HEK293 (cell line): Measurements from ENCODE around the gene ARL8B.
"Not testable (repeated sequence)": the region's sequence is repeated elsewhere in the genome, so short reads cannot be mapped to it uniquely, and the experiment has no call there.

ENCODE experiments used
- CTCF ChIA-PET: fragments of 350-600 bp; formaldehyde crosslinking; extraction: SDS; loops from one replicate; lab custom pipeline; 2021; ENCODE audit warnings: antibody characterized with exemption; lab: Yijun Ruan, JAX
- POLR2A ChIA-PET: fragments of 300-600 bp; formaldehyde crosslinking; extraction: SDS; loops from one replicate; lab custom pipeline; 2020; ENCODE audit warnings: antibody characterized with exemption, inconsistent platforms; lab: Yijun Ruan, JAX
- H3K27ac ChIP-seq: fragments of 200-500 bp; sonication (Bioruptor generic); 2 replicates; pipeline ENCODE4 v1.5.1; 2014; ENCODE audit warnings: low read depth, low read length, control low read depth, inconsistent platforms; ENCODE audit errors: extremely low read depth
- H3K36me3 ChIP-seq, 2 experiments: fragments of 200-500 bp in 1 of 2; sonication (Bioruptor generic) in 1 of 2; 1 replicate in 1 of 2; 2 replicates in 1 of 2; pipeline ENCODE4 v1.5.1; 2014 to 2017; ENCODE audit warnings: inconsistent platforms in 2 of 2, low read length in 2 of 2; ENCODE audit not compliant: control insufficient read depth in 2 of 2, insufficient read depth in 1 of 2
- H3K4me1 ChIP-seq: fragments of 200-500 bp; sonication (Bioruptor generic); 2 replicates; pipeline ENCODE4 v1.5.1; 2014; ENCODE audit warnings: mild to moderate bottlenecking, low read length, inconsistent platforms; ENCODE audit not compliant: control insufficient read depth, insufficient read depth
- H3K4me3 ChIP-seq: 2 replicates; pipeline ENCODE4 v1.5.1; 2011; ENCODE audit warnings: low read depth, mild to moderate bottlenecking, control low read depth, low read length, moderate library complexity
- H3K9me3 ChIP-seq: fragments of 200-500 bp; sonication (Bioruptor generic); 2 replicates; pipeline ENCODE4 v1.5.1; 2014; ENCODE audit warnings: low read depth, low read length, inconsistent platforms; ENCODE audit not compliant: control insufficient read depth, insufficient read depth
- EGR2 ChIP-seq: fragments of 450-650 bp; formaldehyde crosslinking; IDR thresholded peaks from 2 replicates; pipeline ENCODE4 v1.5.1; 2016; ENCODE audit warnings: low read depth, missing biosample characterization, missing genetic modification characterization
- GFI1B ChIP-seq: fragments of 450-650 bp; formaldehyde crosslinking; IDR thresholded peaks from 2 replicates; pipeline ENCODE4 v1.5.1; 2016; ENCODE audit warnings: missing biosample characterization, missing genetic modification characterization
- HOXD13 ChIP-seq: sonication (generic); formaldehyde crosslinking; IDR thresholded peaks from 2 replicates; pipeline ENCODE4 v1.8.0; 2022; ENCODE audit warnings: missing genetic modification reagents, borderline replicate concordance
- MEIS1 ChIP-seq: sonication (generic); formaldehyde crosslinking; IDR thresholded peaks from 2 replicates; pipeline ENCODE4 v1.8.1; 2022; ENCODE audit warnings: missing genetic modification reagents, mild to moderate bottlenecking, borderline replicate concordance
- OSR2 ChIP-seq: fragments of 450-650 bp; formaldehyde crosslinking; IDR thresholded peaks from 2 replicates; pipeline ENCODE4 v1.5.1; 2016; ENCODE audit warnings: missing biosample characterization, missing genetic modification characterization
- OVOL3 ChIP-seq: fragments of 450-650 bp; formaldehyde crosslinking; IDR thresholded peaks from 2 replicates; pipeline ENCODE4 v1.5.1; 2016; ENCODE audit warnings: missing biosample characterization, missing genetic modification characterization
- TRIM28 ChIP-seq: IDR thresholded peaks from 2 replicates; pipeline ENCODE4 v1.6.1; 2011; ENCODE audit warnings: low read length, control low read depth, borderline replicate concordance
- ZFHX2 ChIP-seq: fragments of 450-650 bp; formaldehyde crosslinking; conservative IDR thresholded peaks from 2 replicates; pipeline ENCODE4 v1.5.1; 2016; ENCODE audit warnings: missing biosample characterization, missing genetic modification characterization
- ZNF112 ChIP-seq: fragments of 450-650 bp; formaldehyde crosslinking; IDR thresholded peaks from 2 replicates; pipeline ENCODE4 v1.5.0; 2017; ENCODE audit warnings: missing biosample characterization, missing genetic modification characterization
- ZNF211 ChIP-seq: fragments of 450-650 bp; formaldehyde crosslinking; IDR thresholded peaks from 2 replicates; pipeline ENCODE4 v1.5.1; 2016; ENCODE audit warnings: low read depth, missing biosample characterization, missing genetic modification characterization
- ZNF24 ChIP-seq: fragments of 450-650 bp; formaldehyde crosslinking; IDR thresholded peaks from 2 replicates; pipeline ENCODE4 v1.5.1; 2016; ENCODE audit warnings: missing biosample characterization, missing genetic modification characterization
- ZNF48 ChIP-seq: fragments of 450-650 bp; formaldehyde crosslinking; IDR thresholded peaks from 2 replicates; pipeline ENCODE4 v1.5.1; 2016; ENCODE audit warnings: missing biosample characterization, missing genetic modification characterization
- ZNF660 ChIP-seq: fragments of 450-650 bp; IDR thresholded peaks from 2 replicates; pipeline ENCODE4 v1.5.1; 2018; ENCODE audit warnings: missing biosample characterization, mild to moderate bottlenecking, missing genetic modification characterization
- TF ChIP-seq, protein P1 (sequence below): fragments of 450-650 bp; formaldehyde crosslinking; IDR thresholded peaks from 2 replicates; pipeline ENCODE4 v1.5.1; 2016; ENCODE audit warnings: missing biosample characterization, missing genetic modification characterization
- TF ChIP-seq, protein P2 (sequence below): fragments of 450-650 bp; formaldehyde crosslinking; optimal IDR thresholded peaks from 2 replicates; pipeline ENCODE3; 2016; ENCODE audit warnings: missing biosample characterization, mild to moderate bottlenecking, missing genetic modification characterization
- TF ChIP-seq, protein P3 (sequence below): fragments of 450-650 bp; formaldehyde crosslinking; IDR thresholded peaks from 2 replicates; pipeline ENCODE4 v1.5.1; 2016; ENCODE audit warnings: missing biosample characterization, missing genetic modification characterization
- TF ChIP-seq, protein P4 (sequence below): fragments of 450-650 bp; formaldehyde crosslinking; IDR thresholded peaks from 2 replicates; pipeline ENCODE4 v1.5.1; 2016; ENCODE audit warnings: missing biosample characterization, missing genetic modification characterization
- TF ChIP-seq, protein P5 (sequence below): fragments of 450-650 bp; formaldehyde crosslinking; conservative IDR thresholded peaks from 2 replicates; pipeline ENCODE4 v1.5.1; 2016; ENCODE audit warnings: low read depth, missing biosample characterization, missing genetic modification characterization
- TF ChIP-seq, protein P6 (sequence below): fragments of 450-650 bp; formaldehyde crosslinking; IDR thresholded peaks from 2 replicates; pipeline ENCODE4 v1.5.1; 2017; ENCODE audit warnings: missing biosample characterization, missing genetic modification characterization
- TF ChIP-seq, protein P7 (sequence below): fragments of 450-650 bp; formaldehyde crosslinking; IDR thresholded peaks from 2 replicates; pipeline ENCODE4 v1.5.1; 2017; ENCODE audit warnings: missing biosample characterization, missing genetic modification characterization

Gene ARL8B

DNA sequence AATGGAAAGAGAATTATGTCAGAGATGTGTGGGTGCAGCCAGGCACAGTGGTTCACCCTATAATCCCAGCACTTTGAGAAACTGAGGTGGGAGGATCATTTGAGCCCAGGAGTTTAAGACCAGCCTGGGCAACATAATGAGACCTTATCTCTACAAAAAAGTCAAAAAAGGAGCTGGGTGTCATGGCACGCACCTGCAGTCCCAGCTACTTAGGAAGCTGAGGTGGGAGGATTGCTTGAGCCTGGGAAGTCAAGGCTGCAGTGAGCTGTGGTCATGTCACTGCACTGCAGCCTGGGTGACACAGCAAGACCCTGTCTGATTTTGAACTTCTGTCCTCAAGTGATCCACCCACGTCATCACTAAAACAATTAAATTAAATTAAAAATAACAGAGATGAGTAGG lies 15.2 kb upstream of the ARL8B start:
- H3K27ac ChIP-seq, H3K36me3 ChIP-seq, POLR2A ChIA-PET, H3K4me1 ChIP-seq, H3K9me3 ChIP-seq, H3K4me3 ChIP-seq: not testable (repeated sequence)
- CTCF ChIA-PET = interaction anchor here (0.6 to 0.7 kb wide), 2 partner anchors 15 to 297 kb away, joined by 4 read pairs; no protein-coding TSS in a partner anchor
- TF ChIP-seq EGR2 = peak; percentile 73
- peak; percentile 43; the same call in 1 of the 2 replicates for TF ChIP-seq OSR2 (tag by site-specific recombination)
- peak; percentile 53; the same call in 1 of the 2 replicates for TF ChIP-seq ZFHX2

DNA sequence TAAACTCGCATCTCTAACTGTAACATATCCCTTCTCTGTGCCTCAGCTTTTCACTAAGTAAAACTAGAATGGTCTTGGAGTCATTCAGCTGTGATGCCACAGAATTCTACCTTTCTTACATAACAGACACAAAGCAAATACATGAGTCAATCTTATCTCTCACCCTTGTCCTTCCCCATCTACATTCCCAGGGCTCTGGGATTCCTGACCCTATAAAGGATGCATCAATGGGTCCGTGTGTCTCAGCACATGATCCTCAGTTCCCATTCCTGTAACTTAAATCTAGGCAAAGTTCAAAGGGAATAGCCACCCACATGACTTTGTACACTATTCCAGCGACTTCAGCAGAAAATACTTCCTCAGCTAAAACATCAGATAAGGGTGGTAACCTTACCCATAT lies 11.8 kb upstream of the ARL8B start:
- H3K27ac ChIP-seq = no peak overlapping the region
- H3K9me3 ChIP-seq = no peaks in the 10 kb centered on the region
- ChIA-PET CTCF (interaction anchor here (0.6 to 1.0 kb wide), 2 partner anchors 389 to 759 kb away, joined by 3 read pairs; no protein-coding TSS in a partner anchor), POLR2A (no interaction called here)
- H3K36me3 ChIP-seq = no peaks in the 10 kb centered on the region
- peaks cover 2% of the 10 kb centered on the region; the same call in 1 of the 2 replicates for H3K4me1 ChIP-seq
- no peak overlapping the region for H3K4me3 ChIP-seq
- no peak for TF ChIP-seq ZNF48 (tag by site-specific recombination)
- TF ChIP-seq ZNF660 (tag by site-specific recombination) = no peak
- no peak for TF ChIP-seq OVOL3 (tag by site-specific recombination)
- no peak for TF ChIP-seq GFI1B (tag by site-specific recombination)
- TF ChIP-seq ZNF112 = no peak
- TF ChIP-seq, protein P1, sequence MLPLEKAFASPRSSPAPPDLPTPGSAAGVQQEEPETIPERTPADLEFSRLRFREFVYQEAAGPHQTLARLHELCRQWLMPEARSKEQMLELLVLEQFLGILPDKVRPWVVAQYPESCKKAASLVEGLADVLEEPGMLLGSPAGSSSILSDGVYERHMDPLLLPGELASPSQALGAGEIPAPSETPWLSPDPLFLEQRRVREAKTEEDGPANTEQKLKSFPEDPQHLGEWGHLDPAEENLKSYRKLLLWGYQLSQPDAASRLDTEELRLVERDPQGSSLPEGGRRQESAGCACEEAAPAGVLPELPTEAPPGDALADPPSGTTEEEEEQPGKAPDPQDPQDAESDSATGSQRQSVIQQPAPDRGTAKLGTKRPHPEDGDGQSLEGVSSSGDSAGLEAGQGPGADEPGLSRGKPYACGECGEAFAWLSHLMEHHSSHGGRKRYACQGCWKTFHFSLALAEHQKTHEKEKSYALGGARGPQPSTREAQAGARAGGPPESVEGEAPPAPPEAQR (tag by site-specific recombination) = no peak
- TF ChIP-seq, protein P2, sequence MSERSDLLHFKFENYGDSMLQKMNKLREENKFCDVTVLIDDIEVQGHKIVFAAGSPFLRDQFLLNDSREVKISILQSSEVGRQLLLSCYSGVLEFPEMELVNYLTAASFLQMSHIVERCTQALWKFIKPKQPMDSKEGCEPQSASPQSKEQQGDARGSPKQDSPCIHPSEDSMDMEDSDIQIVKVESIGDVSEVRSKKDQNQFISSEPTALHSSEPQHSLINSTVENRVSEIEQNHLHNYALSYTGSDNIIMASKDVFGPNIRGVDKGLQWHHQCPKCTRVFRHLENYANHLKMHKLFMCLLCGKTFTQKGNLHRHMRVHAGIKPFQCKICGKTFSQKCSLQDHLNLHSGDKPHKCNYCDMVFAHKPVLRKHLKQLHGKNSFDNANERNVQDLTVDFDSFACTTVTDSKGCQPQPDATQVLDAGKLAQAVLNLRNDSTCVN = no peak
- TF ChIP-seq, protein P3, sequence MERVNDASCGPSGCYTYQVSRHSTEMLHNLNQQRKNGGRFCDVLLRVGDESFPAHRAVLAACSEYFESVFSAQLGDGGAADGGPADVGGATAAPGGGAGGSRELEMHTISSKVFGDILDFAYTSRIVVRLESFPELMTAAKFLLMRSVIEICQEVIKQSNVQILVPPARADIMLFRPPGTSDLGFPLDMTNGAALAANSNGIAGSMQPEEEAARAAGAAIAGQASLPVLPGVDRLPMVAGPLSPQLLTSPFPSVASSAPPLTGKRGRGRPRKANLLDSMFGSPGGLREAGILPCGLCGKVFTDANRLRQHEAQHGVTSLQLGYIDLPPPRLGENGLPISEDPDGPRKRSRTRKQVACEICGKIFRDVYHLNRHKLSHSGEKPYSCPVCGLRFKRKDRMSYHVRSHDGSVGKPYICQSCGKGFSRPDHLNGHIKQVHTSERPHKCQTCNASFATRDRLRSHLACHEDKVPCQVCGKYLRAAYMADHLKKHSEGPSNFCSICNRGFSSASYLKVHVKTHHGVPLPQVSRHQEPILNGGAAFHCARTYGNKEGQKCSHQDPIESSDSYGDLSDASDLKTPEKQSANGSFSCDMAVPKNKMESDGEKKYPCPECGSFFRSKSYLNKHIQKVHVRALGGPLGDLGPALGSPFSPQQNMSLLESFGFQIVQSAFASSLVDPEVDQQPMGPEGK = no peak
- TF ChIP-seq, protein P4, sequence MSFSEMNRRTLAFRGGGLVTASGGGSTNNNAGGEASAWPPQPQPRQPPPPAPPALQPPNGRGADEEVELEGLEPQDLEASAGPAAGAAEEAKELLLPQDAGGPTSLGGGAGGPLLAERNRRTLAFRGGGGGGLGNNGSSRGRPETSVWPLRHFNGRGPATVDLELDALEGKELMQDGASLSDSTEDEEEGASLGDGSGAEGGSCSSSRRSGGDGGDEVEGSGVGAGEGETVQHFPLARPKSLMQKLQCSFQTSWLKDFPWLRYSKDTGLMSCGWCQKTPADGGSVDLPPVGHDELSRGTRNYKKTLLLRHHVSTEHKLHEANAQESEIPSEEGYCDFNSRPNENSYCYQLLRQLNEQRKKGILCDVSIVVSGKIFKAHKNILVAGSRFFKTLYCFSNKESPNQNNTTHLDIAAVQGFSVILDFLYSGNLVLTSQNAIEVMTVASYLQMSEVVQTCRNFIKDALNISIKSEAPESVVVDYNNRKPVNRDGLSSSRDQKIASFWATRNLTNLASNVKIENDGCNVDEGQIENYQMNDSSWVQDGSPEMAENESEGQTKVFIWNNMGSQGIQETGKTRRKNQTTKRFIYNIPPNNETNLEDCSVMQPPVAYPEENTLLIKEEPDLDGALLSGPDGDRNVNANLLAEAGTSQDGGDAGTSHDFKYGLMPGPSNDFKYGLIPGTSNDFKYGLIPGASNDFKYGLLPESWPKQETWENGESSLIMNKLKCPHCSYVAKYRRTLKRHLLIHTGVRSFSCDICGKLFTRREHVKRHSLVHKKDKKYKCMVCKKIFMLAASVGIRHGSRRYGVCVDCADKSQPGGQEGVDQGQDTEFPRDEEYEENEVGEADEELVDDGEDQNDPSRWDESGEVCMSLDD (tag by site-specific recombination) = no peak
- no peak for TF ChIP-seq TRIM28
- TF ChIP-seq, protein P5, sequence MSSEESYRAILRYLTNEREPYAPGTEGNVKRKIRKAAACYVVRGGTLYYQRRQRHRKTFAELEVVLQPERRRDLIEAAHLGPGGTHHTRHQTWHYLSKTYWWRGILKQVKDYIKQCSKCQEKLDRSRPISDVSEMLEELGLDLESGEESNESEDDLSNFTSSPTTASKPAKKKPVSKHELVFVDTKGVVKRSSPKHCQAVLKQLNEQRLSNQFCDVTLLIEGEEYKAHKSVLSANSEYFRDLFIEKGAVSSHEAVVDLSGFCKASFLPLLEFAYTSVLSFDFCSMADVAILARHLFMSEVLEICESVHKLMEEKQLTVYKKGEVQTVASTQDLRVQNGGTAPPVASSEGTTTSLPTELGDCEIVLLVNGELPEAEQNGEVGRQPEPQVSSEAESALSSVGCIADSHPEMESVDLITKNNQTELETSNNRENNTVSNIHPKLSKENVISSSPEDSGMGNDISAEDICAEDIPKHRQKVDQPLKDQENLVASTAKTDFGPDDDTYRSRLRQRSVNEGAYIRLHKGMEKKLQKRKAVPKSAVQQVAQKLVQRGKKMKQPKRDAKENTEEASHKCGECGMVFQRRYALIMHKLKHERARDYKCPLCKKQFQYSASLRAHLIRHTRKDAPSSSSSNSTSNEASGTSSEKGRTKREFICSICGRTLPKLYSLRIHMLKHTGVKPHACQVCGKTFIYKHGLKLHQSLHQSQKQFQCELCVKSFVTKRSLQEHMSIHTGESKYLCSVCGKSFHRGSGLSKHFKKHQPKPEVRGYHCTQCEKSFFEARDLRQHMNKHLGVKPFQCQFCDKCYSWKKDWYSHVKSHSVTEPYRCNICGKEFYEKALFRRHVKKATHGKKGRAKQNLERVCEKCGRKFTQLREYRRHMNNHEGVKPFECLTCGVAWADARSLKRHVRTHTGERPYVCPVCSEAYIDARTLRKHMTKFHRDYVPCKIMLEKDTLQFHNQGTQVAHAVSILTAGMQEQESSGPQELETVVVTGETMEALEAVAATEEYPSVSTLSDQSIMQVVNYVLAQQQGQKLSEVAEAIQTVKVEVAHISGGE = no peak
- TF ChIP-seq, protein P6, sequence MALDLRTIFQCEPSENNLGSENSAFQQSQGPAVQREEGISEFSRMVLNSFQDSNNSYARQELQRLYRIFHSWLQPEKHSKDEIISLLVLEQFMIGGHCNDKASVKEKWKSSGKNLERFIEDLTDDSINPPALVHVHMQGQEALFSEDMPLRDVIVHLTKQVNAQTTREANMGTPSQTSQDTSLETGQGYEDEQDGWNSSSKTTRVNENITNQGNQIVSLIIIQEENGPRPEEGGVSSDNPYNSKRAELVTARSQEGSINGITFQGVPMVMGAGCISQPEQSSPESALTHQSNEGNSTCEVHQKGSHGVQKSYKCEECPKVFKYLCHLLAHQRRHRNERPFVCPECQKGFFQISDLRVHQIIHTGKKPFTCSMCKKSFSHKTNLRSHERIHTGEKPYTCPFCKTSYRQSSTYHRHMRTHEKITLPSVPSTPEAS (tag by site-specific recombination) = no peak
- TF ChIP-seq MEIS1 (CRISPR knock-in tag) = no peak
- no peak for TF ChIP-seq HOXD13 (CRISPR knock-in tag)
- TF ChIP-seq, protein P7, sequence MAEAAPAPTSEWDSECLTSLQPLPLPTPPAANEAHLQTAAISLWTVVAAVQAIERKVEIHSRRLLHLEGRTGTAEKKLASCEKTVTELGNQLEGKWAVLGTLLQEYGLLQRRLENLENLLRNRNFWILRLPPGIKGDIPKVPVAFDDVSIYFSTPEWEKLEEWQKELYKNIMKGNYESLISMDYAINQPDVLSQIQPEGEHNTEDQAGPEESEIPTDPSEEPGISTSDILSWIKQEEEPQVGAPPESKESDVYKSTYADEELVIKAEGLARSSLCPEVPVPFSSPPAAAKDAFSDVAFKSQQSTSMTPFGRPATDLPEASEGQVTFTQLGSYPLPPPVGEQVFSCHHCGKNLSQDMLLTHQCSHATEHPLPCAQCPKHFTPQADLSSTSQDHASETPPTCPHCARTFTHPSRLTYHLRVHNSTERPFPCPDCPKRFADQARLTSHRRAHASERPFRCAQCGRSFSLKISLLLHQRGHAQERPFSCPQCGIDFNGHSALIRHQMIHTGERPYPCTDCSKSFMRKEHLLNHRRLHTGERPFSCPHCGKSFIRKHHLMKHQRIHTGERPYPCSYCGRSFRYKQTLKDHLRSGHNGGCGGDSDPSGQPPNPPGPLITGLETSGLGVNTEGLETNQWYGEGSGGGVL (tag by site-specific recombination) = no peak
- no peak for TF ChIP-seq ZNF211 (tag by site-specific recombination)
- TF ChIP-seq ZNF24 (tag by site-specific recombination) = no peak
